GM21515 (cell line): ENCODE data around the gene SLC35D2.

ENCODE experiments used
- ATAC-seq: cut with Tn5 transposase; IDR thresholded peaks from one replicate; pipeline ENCODE4 v1.9.1; 2021; ENCODE audit not compliant: unreplicated experiment

The SLC35D2 gene

GRCh38 chr9:96383165-96383942, at the start of gene SLC35D2:
Gene SLC35D2 (minus strand): TSS chr9:96383711. CDS start chr9:96383634, 77 bp downstream.
- no peak for ATAC-seq

DNA sequence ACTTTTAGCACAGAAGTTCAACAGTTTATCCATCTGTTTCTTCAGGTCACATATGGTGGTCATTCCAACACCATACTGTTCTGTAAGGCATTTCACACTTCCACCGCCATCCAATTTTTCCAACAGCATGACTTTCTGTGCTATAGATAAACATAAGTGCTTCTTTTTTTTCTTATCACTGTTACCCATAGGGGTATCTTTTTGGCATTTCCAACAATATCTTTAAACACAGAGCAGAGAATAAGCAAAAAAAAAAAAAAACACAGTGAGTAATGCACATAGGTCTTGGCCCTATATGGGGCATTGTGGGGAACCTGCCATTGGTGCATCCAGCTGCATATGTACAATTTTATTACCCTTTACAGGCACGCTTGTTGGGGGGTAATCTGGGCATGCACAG, 46.9 kb upstream of the SLC35D2 start:
- no peak for ATAC-seq

GRCh38 chr9:96429732-96430131, 46.2 kb upstream of the SLC35D2 start:
- ATAC-seq, result no peak

GRCh38 chr9:96425500-96426169, 42.1 kb upstream of the SLC35D2 start:
- ATAC-seq, result no peak

DNA sequence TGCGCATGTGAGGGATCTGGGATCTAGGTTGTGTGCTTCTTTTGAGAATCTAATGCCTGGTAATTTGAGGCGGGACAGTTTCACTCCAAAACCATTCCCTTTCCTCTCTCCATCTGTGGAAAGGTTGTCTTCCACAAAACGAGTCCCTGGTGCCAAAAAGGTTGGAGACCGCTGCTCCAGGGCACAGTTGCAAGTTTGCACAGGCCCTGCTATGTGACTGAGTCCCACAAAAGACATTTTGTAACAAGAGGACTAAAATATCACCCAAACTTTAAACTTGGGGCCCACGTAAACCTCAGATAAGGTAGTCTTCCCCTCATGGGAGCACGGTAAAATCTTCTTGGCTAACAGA, 40.5 kb upstream of the SLC35D2 start:
- ATAC-seq, result no peak

GRCh38 chr9:96423322-96423984, 39.9 kb upstream of the SLC35D2 start:
- ATAC-seq, result no peak

DNA sequence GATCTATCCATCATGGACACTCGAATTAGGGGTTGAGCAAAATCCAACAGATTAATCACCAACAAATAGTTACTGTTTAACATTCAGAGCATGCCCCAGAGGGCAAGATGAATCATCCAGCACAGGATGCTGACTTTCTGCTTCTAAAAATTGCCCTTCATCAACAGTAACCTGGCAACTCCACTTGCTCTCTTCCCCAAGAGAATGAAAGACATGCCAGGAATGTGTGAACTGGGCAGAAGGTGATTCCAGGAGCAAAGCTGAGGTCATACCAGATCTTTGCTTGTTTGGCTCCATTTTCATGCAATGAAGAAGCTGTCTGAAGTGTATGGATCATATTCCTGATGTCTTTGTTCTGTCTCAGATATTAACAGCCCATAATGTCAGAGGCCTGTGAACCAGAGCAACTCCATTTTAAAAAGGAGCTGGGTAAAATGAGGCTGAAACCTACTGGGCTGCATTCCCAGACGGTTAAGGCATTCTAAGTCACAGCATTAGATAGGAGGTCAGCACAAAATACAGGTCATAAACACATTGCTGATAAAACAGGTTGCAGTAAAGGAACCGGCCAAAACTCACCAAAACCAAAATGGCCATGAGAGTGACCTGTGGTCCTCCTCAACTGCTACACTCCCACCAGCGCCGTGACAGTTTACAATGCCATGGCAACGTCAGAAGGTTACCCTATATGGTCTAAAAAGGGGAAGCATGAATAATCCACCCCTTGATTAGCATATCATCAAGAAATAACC, 37.1 kb upstream of the SLC35D2 start:
- no peak for ATAC-seq

DNA sequence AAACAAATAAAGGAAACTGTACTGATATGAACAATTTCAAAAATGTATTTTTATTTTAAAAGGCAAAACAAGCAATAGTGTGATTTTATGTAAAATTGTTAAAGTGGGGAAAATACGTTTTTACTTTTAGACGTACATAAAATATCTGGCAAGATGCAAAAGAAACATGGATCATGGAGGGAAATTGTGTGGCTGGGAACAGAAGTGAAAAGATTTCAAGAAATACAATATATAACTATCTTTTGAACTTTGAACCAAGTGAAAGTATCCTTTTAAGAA, 36.1 kb upstream of the SLC35D2 start:
- ATAC-seq, result no peak

- peak; percentile 27 for ATAC-seq
Observed at GRCh38 chr9:96418920-96419690, 35.6 kb upstream of the SLC35D2 start.

- ATAC-seq, result peak; percentile 62
Observed at GRCh38 chr9:96418083-96418919, 34.8 kb upstream of the SLC35D2 start, which contains the start of gene ZNF367. Gene ZNF367 (minus strand): TSS chr9:96418370. CDS start chr9:96418032, 338 bp downstream.

GRCh38 chr9:96417661-96418082, 34.2 kb upstream of the SLC35D2 start:
- peak; percentile 1 for ATAC-seq

DNA sequence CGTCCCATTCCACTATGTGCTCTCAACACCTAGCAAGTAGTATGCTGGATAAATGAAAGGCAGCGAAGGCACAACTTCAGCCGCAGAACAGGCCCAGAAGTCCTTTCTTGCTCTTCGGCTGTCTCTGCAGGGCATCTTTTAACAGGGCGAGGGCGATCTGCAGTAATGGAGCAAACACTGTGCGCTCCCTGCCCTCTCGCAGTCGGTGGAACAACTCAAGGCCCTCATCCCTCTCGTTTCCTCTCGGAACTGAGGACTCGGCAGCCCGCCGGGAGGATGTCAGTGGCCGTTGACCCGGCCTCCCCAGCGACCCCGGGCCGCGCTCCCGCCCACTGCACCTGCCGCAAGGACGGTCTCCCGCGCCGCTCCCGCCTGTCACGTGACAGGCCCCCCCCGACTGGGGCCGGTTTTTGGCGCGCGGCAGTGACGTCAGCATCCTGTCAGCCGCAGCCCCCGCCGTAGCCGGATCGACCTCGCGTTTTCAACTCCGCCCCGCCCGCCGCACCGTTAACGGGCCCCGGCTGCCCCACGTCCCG, 33.6 kb upstream of the SLC35D2 start:
- peak; percentile 25 for ATAC-seq

GRCh38 chr9:96413302-96414221, 30.1 kb upstream of the SLC35D2 start:
- peak; percentile 32 for ATAC-seq

- no peak for ATAC-seq
Observed at GRCh38 chr9:96412174-96412913, 28.8 kb upstream of the SLC35D2 start.

DNA sequence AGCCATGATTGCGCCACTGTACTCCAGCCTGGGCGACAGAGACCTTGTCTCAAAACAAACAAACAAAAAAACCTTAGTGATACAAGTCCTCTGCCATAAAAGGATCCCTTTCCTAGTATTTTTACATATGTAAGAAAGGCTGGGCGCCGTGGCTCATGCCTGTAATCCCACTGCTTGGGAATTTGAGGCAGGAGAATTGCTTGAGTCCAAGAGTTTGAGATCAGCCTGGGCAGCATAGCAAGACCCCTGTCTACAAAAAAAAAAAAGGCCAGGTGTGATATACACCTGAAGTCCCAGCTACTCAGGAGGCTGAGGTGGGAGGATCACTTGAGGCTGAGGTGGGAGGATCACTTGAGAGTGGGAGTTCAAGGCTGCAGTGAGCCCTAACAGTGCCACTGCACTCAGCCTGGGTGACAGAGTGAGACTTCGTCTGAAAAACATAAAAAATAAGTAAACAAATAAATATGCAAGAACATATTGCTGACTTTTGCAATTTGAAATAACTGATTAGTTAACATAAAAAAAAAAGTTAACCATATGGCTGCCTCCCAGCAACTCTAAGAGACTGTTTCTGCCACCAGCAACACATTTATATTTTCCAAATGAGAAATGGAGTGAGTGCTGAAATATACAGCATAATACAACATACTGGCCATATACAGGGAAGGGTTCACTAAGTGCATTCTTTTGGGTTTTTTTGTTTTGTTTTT, 27.8 kb upstream of the SLC35D2 start:
- no peak for ATAC-seq

DNA sequence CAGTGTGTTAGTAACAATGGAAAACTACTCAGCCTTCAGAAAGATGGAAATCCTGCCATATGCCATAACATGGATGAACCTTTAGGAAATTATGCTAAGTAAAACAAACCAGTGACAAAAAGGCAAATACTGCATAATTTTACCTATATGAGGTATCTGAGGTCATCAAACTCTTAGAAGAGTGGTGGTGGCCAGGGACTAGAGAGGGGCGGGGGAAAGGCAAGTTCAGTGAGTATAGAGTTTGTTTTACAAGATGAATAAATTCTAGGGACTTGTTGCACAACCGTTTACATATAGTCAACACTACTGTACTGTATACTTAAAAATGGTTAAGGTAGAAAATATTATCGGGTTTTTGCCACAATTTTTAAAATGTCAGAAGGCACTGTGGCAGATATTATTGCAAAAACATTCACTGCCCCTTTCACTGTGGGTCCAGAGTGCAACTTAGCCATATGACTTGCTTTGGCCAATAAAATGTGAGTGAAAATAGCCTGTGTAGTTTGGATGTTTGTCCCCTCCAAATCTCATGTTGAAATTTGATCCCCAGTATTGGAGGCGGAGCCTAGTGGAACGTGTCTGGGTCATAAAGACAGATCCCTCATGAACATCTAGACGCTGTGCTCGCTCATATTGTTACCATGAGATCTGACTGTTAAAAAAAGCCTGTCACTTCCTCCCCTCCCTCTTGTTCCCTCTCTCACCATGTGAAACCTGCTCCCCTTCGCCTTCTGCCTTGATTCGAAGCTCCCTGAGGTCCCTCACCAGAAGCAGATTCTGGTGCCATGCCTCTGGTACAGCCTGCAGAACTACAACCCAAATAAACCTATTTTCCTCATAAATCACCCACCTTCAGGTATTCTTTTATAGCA, 25.1 kb upstream of the SLC35D2 start:
- no peak for ATAC-seq
